A673 (cell line): Measurements from ENCODE around the gene DIP2B. TPM values are rescaled to one million over a fixed set of nuclear protein-coding genes. Genes with fewer than 3 reads are reported as not detected.

Experiments used
- BruUV-seq: library from RNA; stranded (reverse); fragments of 400-500 nt; replicated peaks from 2 replicates; lab custom pipeline; 2021; lab: Mats Ljungman, UMichigan
- CTCF ChIA-PET: fragments of 300-600 bp; sonication (Branson Sonifier 250); formaldehyde crosslinking; loops from one replicate; lab custom pipeline; 2022; ENCODE audit warnings: antibody characterized with exemption; lab: Charles Lee
- POLR2A ChIA-PET: fragments of 300-600 bp; sonication (Branson Sonifier 250); formaldehyde crosslinking; loops from one replicate; lab custom pipeline; 2022; ENCODE audit warnings: antibody characterized with exemption; ENCODE audit not compliant: low non-redundant PET; lab: Charles Lee
- DNase-seq: peaks from one replicate; pipeline ENCODE4 v3.0.0-alpha.2; 2015; ENCODE audit warnings: low spot score
- H3K27ac ChIP-seq: fragments of 200-600 bp; sonication (generic); 2 replicates; pipeline ENCODE4 v1.5.1; 2016; ENCODE audit warnings: mixed run types, low read depth, mild to moderate bottlenecking, mixed read lengths, antibody characterized with exemption, low read length; ENCODE audit not compliant: poor library complexity, severe bottlenecking
- H3K27me3 ChIP-seq: fragments of 200-600 bp; sonication (generic); replicated peaks from 2 replicates; pipeline ENCODE4 v1.6.1; 2017; ENCODE audit warnings: mixed run types, low read depth, mild to moderate bottlenecking, mixed read lengths, antibody characterized with exemption, low read length; ENCODE audit not compliant: insufficient read depth, poor library complexity
- H3K36me3 ChIP-seq: fragments of 200-600 bp; sonication (generic); 2 replicates; pipeline ENCODE4 v1.6.1; 2016; ENCODE audit warnings: mixed run types, mild to moderate bottlenecking, mixed read lengths, antibody characterized with exemption, low read length; ENCODE audit not compliant: insufficient read depth, poor library complexity, severe bottlenecking
- H3K4me1 ChIP-seq: fragments of 200-600 bp; sonication (generic); 2 replicates; pipeline ENCODE4 v1.6.1; 2017; ENCODE audit warnings: mixed run types, mild to moderate bottlenecking, mixed read lengths, antibody characterized with exemption, low read length; ENCODE audit not compliant: insufficient read depth, poor library complexity, severe bottlenecking
- H3K4me3 ChIP-seq: fragments of 200-600 bp; sonication (generic); 2 replicates; pipeline ENCODE4 v1.5.1; 2016; ENCODE audit warnings: low read depth, mixed run types, mild to moderate bottlenecking, mixed read lengths, low read length; ENCODE audit not compliant: poor library complexity, severe bottlenecking
- H3K9me3 ChIP-seq: fragments of 200-600 bp; sonication (generic); 2 replicates; pipeline ENCODE4 v1.6.1; 2016; ENCODE audit warnings: mixed run types, low read depth, mild to moderate bottlenecking, mixed read lengths, antibody characterized with exemption, low read length; ENCODE audit not compliant: poor library complexity, severe bottlenecking
- EZH2 ChIP-seq: fragments of 200-600 bp; sonication (generic); IDR thresholded peaks from 2 replicates; pipeline ENCODE4 v1.6.1; 2017; ENCODE audit warnings: borderline replicate concordance, low read depth, mild to moderate bottlenecking, mixed read lengths, antibody characterized with exemption, low read length; ENCODE audit not compliant: poor library complexity, severe bottlenecking
- intact Hi-C: fragments of 100-400 bp; cut with micrococcal nuclease; formaldehyde crosslinking; loops from one replicate; pipeline ENCODE4 v1.10.0; 2022; ENCODE audit not compliant: unreplicated experiment
- total RNA-seq: library from RNA; stranded (reverse); gene quantifications from 2 replicates; pipeline ENCODE4 v1.2.3, GENCODE V29; 2021
- TF ChIP-seq, protein P1 (sequence below): fragments of 300-800, 200-600 bp; sonication (generic); conservative IDR thresholded peaks from 2 replicates; pipeline ENCODE4 v1.5.1; 2017; ENCODE audit warnings: low read depth, mild to moderate bottlenecking, antibody characterized with exemption, low read length, moderate library complexity, mixed read lengths

Gene DIP2B
- total RNA-seq, 1 experiment from 2014 or later = 40.5 TPM

DNA sequence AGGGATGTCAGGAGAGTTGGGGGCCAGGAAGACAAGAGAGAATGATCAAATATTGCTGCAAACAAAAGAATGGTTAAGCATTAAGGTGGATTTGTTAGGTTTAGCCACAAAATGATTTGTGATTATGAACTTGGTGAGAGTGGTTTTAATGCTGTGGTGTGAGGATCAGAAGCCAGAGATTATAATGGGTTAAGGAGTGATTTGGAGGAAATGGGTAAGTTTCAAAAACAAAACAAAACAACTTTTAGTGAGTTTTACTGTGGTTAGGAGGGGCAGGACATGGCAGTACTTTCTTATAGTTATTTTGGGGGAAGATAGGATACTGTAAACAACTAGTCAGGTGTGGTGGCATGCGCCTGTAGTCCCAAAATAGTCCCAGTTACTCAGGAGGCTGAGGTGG, 24.0 kb downstream of the DIP2B start:
- no peaks in the 10 kb centered on the region for H3K36me3 ChIP-seq
- no peak for TF ChIP-seq EZH2
- TF ChIP-seq, protein P1, sequence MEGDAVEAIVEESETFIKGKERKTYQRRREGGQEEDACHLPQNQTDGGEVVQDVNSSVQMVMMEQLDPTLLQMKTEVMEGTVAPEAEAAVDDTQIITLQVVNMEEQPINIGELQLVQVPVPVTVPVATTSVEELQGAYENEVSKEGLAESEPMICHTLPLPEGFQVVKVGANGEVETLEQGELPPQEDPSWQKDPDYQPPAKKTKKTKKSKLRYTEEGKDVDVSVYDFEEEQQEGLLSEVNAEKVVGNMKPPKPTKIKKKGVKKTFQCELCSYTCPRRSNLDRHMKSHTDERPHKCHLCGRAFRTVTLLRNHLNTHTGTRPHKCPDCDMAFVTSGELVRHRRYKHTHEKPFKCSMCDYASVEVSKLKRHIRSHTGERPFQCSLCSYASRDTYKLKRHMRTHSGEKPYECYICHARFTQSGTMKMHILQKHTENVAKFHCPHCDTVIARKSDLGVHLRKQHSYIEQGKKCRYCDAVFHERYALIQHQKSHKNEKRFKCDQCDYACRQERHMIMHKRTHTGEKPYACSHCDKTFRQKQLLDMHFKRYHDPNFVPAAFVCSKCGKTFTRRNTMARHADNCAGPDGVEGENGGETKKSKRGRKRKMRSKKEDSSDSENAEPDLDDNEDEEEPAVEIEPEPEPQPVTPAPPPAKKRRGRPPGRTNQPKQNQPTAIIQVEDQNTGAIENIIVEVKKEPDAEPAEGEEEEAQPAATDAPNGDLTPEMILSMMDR = no peak
- H3K27ac ChIP-seq = no peak overlapping the region
- CTCF ChIA-PET = interaction anchor here (0.7 kb wide), 1 partner anchor 13 kb away, joined by 3 read pairs; no protein-coding TSS in a partner anchor
- intact Hi-C loops = no loop called here
- no peak overlapping the region for H3K4me3 ChIP-seq
- no TSS peak for BruUV-seq
- POLR2A ChIA-PET = no interaction called here
- peaks cover 4% of the 10 kb centered on the region for H3K9me3 ChIP-seq
- peaks cover 51% of the 10 kb centered on the region for H3K4me1 ChIP-seq
- DNase-seq = no peak
- no peaks in the 10 kb centered on the region for H3K27me3 ChIP-seq

DNA sequence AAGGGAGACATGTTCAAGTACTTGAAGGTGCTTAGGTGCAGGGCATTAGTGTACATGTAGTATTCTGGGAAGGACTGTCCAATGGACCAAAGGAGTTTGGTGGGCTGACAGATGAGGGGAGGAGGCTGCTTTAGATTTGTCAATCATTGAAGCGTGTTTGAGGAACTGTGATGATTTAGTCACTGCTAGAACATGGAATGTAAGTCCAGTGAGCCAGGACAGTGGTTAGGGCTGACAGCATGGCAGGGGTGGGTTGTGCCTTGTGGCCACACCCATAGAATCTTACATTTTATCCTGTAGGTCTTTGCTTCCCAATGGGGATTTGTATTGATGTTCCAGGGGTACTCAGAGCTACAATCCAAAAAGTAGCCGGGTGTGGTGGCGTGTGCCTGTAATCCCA, 24.6 kb downstream of the DIP2B start:
- no peaks in the 10 kb centered on the region for H3K9me3 ChIP-seq
- no TSS peak for BruUV-seq
- no peak overlapping the region for H3K4me3 ChIP-seq
- no peak for TF ChIP-seq EZH2
- TF ChIP-seq, protein P1 = no peak
- H3K27me3 ChIP-seq = no peaks in the 10 kb centered on the region
- intact Hi-C loops = no loop called here
- no peak overlapping the region for H3K27ac ChIP-seq
- POLR2A ChIA-PET = no interaction called here
- no peak for DNase-seq
- CTCF ChIA-PET = no interaction called here
- no peaks in the 10 kb centered on the region for H3K36me3 ChIP-seq
- H3K4me1 ChIP-seq = peaks cover 51% of the 10 kb centered on the region

DNA sequence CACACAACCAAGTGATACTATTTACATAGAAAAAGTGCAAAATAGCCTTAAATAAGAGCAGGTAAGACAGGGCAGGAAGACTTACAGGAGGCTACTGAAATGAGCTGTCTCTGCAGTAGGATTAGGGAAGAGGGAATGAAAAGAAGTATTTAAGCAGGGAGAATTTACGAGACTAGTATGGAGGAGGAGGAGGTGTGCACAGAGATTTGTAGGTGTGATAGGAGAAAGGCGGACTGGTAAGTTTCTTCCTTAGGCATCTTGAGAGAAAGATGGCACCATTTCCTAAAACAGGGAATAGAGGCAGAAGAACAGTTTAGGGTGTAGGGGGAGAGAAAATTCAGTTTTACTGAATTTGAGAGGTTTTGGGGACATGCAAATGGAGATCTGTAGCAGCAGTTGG, 25.7 kb downstream of the DIP2B start:
- no peaks in the 10 kb centered on the region for H3K9me3 ChIP-seq
- H3K36me3 ChIP-seq = no peaks in the 10 kb centered on the region
- peaks cover 48% of the 10 kb centered on the region for H3K4me1 ChIP-seq
- no peak overlapping the region for H3K27ac ChIP-seq
- H3K27me3 ChIP-seq = no peaks in the 10 kb centered on the region
- POLR2A ChIA-PET = no interaction called here
- no peak for DNase-seq
- no TSS peak for BruUV-seq
- H3K4me3 ChIP-seq = no peak overlapping the region
- CTCF ChIA-PET = no interaction called here
- TF ChIP-seq, protein P1 = no peak
- TF ChIP-seq EZH2 = no peak
- intact Hi-C loops = no loop called here
